HG03342 (cell line): ENCODE data around the gene GPR137B.
"Not testable (repeated sequence)": the region's sequence is repeated elsewhere in the genome, so short reads cannot be mapped to it uniquely, and the experiment has no call there.

ENCODE experiments used
- ATAC-seq: cut with Tn5 transposase; IDR thresholded peaks from one replicate; pipeline ENCODE4 v1.9.1; 2021; ENCODE audit warnings: mild to moderate bottlenecking, moderate library complexity; ENCODE audit not compliant: unreplicated experiment

GPR137B gene

DNA sequence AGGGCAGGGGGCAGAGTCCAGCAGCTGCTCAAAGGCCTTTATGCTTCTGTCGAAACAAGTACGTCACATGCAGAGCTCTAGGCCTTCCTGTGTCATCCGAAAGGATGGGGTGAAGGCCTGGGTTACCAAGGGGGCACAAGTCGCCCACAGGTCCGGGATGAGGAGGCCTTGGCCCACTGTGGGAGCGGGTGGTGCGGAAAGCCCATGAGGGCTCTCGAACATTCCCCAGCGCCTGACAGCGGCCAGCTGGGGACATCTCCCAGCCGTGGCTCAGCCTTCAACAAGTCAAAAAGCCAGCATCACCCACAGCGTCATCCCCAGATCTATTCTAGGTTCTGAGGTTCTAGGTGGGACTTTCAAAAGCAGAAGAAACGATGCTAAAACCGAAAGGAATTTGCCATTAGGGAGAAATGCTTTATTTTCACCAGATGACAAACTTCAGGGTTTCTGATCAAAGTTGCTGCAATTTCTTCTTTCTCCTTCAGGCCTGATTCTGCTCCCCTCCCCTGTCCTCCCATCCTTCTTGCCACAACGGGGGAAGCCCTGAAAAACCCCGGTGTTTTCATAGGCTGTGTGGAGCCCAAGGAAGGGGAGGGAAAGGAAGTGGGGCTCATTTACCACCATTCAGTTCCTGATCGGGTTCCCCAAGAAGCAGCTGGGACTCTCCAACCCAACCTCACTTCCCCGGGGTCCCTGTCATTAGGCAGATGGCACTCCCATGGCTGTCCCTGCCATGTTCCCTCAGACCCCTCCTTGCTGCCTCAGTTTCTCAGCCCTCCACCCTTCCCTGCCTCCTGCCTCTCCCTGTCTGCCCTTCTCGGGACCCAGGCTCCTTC, 17.6 kb downstream of the GPR137B start:
- peak; percentile 45 for ATAC-seq

GRCh38 chr1:236160540-236161127, 18.3 kb downstream of the GPR137B start:
- ATAC-seq = no peak

DNA sequence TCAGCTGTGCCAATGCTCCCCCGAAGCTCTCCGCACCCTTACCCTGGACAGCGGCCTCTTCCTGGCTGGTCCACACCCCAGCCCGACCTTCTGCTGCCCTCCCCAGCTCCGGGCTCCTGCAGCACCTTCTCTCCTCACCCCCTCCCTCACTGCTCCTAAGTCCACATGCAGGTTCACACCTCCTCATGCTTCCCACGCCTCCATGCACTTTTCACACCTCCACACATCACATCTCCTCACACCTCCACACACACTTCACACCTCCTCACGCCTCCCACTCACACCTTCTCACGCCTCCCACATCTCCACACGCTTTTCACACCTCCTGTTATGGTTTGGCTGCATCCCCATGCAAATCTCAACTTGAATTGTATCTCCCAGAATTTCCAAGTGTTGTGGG, 18.9 kb downstream of the GPR137B start:
- ATAC-seq = no peak

- not testable (repeated sequence) for ATAC-seq
Observed at GRCh38 chr1:236161755-236162154, 19.4 kb downstream of the GPR137B start.

DNA sequence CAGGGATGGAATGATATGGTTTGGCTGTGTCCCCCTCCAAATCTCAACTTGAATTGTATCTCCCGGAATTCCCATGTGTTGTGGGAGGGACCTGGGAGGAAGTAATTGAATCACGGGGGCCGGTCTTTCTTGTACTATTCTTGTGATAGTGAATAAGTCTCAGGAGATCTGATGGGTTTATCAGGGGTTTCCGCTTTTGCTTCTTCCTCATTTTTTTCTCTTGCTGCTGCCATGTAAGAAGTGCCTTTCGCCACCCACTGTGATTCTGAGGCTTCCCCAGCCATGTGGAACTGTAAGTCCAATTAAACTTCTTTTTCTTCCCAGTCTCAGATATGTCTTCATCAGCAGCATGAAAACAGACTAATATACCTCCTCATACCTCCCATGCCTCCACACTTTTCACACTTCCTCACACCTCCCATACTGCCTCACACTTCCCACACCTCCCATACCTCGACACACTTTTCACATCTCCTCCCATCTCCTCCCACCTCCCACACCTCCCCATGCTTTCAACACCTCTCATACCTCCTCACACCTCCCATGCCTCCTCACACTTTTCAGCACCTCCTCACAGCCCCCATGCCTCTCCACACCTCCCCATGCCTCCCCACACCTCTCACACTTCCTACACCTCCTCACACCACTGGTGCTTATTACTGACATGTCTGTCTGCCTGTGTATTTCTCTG, 21.3 kb downstream of the GPR137B start:
- no peak for ATAC-seq

DNA sequence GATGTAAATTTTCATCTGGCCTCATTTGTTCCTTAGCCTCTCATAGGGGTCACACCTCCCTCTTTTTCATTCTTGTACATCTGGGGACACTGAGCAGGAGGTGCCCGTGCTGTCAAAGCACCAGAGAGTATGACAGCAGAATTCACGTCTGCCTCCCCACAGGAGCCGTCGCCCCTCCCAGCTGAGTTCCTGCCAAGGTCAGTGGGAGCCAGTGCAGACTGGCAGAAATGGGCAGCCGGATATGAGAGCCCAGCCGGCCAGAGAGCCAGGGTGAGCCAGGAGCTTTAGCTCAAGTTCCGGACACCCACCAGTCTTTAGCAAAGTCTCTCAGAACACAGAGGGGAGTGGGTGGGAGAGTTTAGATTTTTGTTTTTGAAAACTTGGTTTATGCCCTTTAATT, 21.9 kb downstream of the GPR137B start:
- ATAC-seq = no peak

- ATAC-seq = no peak
Observed at GRCh38 chr1:236165238-236165981, 23.1 kb downstream of the GPR137B start.

GRCh38 chr1:236166041-236166440, 23.7 kb downstream of the GPR137B start:
- no peak for ATAC-seq

DNA sequence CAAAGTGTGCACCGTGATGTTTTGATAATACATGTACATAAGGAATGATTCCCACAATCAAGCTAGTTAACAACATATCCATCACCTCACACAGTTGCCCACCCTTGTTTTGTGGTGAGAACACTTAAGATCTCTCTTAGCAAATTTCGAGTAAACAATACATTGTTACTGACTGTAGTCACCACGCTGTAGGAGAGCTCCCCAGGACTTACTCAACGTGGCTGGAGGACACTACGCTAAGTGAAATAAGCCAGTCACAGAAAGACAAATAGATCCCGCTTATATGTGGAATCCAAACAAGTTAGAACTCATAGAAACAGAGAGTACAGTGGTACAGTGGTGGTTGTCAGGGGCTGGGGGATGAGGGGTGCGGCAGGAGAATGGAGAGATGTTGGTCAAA, 24.8 kb downstream of the GPR137B start:
- ATAC-seq = no peak

DNA sequence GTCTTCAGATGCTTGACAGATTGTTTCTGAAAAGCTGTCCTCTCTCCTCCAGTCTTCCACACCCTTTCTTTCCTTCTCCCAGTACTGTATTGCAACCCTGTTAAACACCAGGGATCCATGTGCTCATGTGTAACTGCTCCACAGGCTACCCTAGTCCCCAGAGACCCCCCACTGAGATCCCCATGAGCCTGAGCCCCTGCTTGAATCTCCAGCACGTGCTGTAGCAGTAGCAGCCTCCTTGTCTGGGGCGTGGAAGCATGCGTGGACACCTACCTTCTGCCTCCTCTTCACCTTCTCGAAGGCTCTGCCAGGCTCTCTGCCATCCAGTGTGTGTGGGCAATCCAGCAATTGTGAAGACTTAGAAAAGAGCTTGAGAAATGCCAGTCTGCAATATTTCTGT, 25.2 kb downstream of the GPR137B start:
- no peak for ATAC-seq

DNA sequence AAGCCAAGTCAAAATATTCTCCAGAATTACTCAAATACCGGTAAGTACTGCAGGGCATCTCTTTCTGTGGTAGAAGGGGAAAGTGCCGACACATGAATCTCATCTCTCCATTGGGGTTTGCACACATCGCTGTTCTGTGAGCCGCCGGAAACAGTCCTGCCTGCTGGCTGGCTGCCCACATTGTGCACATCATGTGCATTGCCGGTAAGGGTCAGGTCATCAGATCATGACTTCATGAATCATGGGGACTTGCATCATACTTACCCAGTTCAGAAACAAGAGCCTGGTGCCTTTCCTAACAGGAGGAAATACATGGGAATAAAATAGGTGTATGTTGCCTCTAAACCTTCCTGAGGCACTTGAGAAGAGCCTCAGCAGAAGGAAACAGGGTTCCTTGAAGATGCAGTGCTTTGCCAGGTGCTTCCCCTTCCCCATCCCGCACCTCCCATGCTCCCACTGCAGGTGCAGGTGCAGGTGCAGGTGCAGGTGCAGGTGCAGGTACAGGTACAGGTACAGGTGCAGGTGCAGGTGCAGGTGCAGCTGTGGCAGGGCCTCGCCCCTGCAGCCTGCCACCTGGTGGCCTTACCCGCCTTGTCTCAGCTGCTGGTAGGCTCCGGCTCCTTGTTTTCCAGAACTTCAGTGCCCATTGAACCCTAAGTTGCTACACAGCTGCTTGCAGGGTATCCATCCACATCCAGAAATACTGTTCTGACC, 26.5 kb downstream of the GPR137B start:
- ATAC-seq = no peak

DNA sequence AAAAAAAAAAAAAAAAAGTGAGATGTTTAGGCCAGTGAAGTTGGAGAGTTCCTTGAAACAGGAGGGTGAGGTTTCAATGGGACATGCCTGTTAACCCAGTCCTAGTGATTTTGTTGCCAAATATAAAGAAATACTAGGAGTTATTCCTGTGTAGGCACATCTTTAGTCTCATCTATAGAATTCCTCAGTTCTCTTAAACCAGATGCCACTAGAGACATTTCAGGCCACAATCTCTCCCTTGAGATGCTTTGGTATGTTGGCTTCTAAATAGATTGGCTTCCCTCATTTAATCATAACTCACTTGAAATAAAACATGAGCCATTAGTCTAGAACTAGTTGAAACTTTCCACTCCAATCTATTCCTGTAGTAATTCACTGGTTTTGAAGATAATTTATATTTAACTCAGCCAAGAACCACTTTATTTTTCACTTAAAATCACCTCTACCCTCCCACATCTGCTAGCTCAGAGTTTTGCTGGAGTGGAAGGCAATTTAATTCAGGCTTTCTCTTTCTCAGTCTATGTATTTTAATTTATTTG, 29.8 kb downstream of the GPR137B start:
- no peak for ATAC-seq

DNA sequence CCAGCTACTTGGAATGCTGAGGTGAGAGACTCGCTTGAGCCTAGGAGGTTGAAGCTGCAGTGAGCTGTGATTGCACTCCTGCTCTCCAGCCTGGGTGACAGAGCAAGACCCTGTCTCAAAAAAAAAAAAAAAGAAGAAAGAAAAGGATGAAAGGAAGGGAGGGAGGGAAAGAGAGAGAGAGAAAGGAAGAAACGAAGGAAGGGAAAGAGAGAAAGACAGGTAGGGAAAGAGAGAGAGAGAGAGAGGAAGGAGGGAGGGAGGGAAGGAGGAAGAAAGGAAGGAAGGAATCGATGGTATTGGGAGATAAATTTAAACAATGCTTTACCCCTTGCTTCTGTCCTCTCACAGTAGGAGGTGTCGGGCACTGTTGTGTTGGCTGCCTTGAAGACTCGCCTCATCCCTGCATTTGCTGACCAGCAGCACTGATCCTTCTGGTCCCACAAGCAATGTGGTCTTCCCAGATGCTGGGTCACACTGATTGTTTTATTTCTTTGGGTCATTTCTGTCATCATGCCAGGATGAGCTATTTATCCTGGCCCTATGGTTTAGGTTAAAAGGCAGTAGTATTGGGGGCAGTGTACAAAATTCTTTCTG, 30.9 kb downstream of the GPR137B start:
- ATAC-seq = no peak

- ATAC-seq = peak; percentile 83
Observed at GRCh38 chr1:236175642-236176336, 33.5 kb downstream of the GPR137B start.

GRCh38 chr1:236176337-236177336, 34.3 kb downstream of the GPR137B start:
- ATAC-seq = no peak

DNA sequence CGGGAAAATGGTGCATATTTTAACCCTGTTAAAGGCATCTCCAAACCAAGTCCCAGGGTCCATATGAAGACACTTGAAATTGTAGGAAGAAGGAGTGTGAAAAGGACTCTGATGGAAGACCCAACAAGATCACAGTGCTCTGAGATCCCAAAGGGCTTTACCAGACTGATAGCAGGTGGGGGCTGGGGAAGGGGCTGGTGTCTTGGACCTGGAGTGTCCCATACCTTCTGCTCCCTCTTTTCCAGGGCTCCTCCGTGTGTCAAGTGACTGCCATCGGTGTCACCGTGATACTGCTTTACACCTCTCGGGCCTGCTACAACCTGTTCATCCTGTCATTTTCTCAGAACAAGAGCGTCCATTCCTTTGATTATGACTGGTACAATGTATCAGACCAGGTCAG, 37.3 kb downstream of the GPR137B start:
- no peak for ATAC-seq

DNA sequence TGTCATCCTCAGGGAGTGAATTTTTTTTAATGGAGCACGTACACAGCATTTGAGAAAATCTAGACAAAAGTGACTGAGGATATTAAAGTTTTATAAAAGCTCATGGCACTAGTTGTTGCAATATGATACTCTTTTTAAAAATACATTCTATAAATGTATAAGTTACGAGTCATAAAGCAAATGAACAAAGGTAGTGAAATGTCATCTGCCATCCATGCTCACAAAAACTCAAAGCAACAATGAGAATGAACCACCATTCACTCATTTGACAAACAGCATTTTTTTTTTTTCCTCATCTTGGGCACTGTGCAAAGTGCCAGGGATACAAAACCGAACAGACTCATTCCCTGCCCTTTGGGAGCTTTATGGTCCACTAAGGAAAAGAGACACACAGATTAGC, 38.7 kb downstream of the GPR137B start:
- ATAC-seq = no peak

GRCh38 chr1:236185687-236186086, 43.3 kb downstream of the GPR137B start:
- no peak for ATAC-seq
